Lung (tissue), 12 donors: ENCODE results near the gene CFAP74. TPM values are rescaled to one million over a fixed set of nuclear protein-coding genes. Genes with fewer than 3 reads are reported as not detected.

Experiments
- ATAC-seq: fragments of 200-7000 bp; cut with Tn5 transposase; one replicate; pipeline ENCODE4 v1.9.1; 2020; ENCODE audit warnings: moderate number of reproducible peaks; ENCODE audit not compliant: insufficient read depth, low FRiP score
- DNase-seq, 3 donors: peaks; one replicate each; pipeline ENCODE4 v3.0.0-alpha.2; 2013 to 2017
- H3K27ac ChIP-seq, 2 donors: one replicate each; pipeline ENCODE4 v1.5.1; 2013; ENCODE audit warnings: mild to moderate bottlenecking in 2 of 2, moderate library complexity in 2 of 2, control low read depth in 1 of 2, inconsistent platforms in 1 of 2, low read depth in 1 of 2, low read length in 1 of 2
- H3K27me3 ChIP-seq, 3 donors: one replicate each; pipeline ENCODE4 v1.5.1; 2013; ENCODE audit warnings: low read length in 2 of 3; ENCODE audit not compliant: control insufficient read depth in 3 of 3, insufficient read depth in 3 of 3
- H3K36me3 ChIP-seq, 4 donors: one replicate each; pipeline ENCODE4 v1.5.1; 2013; ENCODE audit warnings: low read length in 4 of 4, mild to moderate bottlenecking in 1 of 4, moderate library complexity in 1 of 4; ENCODE audit not compliant: control insufficient read depth in 4 of 4, insufficient read depth in 4 of 4
- H3K4me1 ChIP-seq, 5 donors: one replicate each; pipeline ENCODE4 v1.5.1; 2013; ENCODE audit warnings: low read length in 5 of 5, mild to moderate bottlenecking in 2 of 5, moderate library complexity in 1 of 5; ENCODE audit not compliant: control insufficient read depth in 5 of 5, insufficient read depth in 5 of 5
- H3K4me3 ChIP-seq: one replicate; pipeline ENCODE4 v1.5.1; 2013; ENCODE audit warnings: mild to moderate bottlenecking, control low read depth, moderate library complexity
- H3K9ac ChIP-seq, 2 donors: one replicate each; pipeline ENCODE4 v1.5.1; 2013; ENCODE audit warnings: low read length in 2 of 2, control low read depth in 1 of 2; ENCODE audit not compliant: insufficient read depth in 1 of 2
- H3K9me3 ChIP-seq, 4 donors: one replicate each; pipeline ENCODE4 v1.5.1; 2013; ENCODE audit warnings: low read length in 3 of 4, mild to moderate bottlenecking in 1 of 4, moderate library complexity in 1 of 4; ENCODE audit not compliant: control insufficient read depth in 4 of 4, insufficient read depth in 3 of 4
- CTCF ChIP-seq: IDR thresholded peaks from 2 replicates; pipeline ENCODE4 v1.5.1; 2012; ENCODE audit warnings: mild to moderate bottlenecking; ENCODE audit errors: control extremely low read depth, extremely low read depth
- WGBS, 2 donors: extraction: QIAGEN DNeasy Blood & Tissue Kit; methylation state at CpG; one replicate each; pipeline ENCODE4 v1.1.7; 2013; 5-methylcytosine and 5-hydroxymethylcytosine counted together
- polyA plus RNA-seq, 2 donors: library from polyadenylated mRNA; stranded (reverse); fragments of 200-250 nt; gene quantifications; one replicate each; pipeline ENCODE4 v1.2.1, GENCODE V29; 2013
- total RNA-seq, 2 donors: library from RNA; depleted of rRNA in 1 of 2; stranded (reverse); fragments of >200 nt in 1 of 2; gene quantifications; one replicate each; pipeline ENCODE4 v1.2.1, GENCODE V29; 2014 to 2021
- donor health status: control.
- donor health status: control.
- donor health status: Bipolar disorder and iron deficiency.
- donor health status: healthy.
- donor health status: DM: yes; HTN: yes; CAD: no.

CFAP74 gene
- total and polyA plus RNA-seq, 4 donors = 3.1 to 20.8 (median 5.3) TPM

- H3K27me3 ChIP-seq = peaks cover 0 to 7% (median 0%) of the 10 kb centered on the region in 3 donors
- no peak for TF ChIP-seq CTCF
- 91 to 94% methylated on average over 17 of the region's 17 CpGs for WGBS, 2 donors
Measured at GRCh38 chr1:1971017-1971416, 32.6 kb downstream of the CFAP74 start.

GRCh38 chr1:1969953-1970716 is 33.5 kb downstream of the CFAP74 start:
- Histone ChIP-seq H3K4me1 (peaks cover 0 to 7% (median 0%) of the 10 kb centered on the region in 5 donors), H3K9me3 (no peaks in the 10 kb centered on the region), H3K9ac (no peak overlapping the region), H3K36me3 (no peaks in the 10 kb centered on the region), H3K27ac (no peak overlapping the region), H3K27me3 (peaks cover 0 to 7% (median 0%) of the 10 kb centered on the region in 3 donors), H3K4me3 (no peak overlapping the region)
- no peak for TF ChIP-seq CTCF
- WGBS, 2 donors = 76 to 79% methylated on average over 26 to 29 of the region's 29 CpGs
- DNase-seq = no peak
- no peak for ATAC-seq

More at GRCh38 chr1:1971017-1971416, 32.6 kb downstream of the CFAP74 start:
- Histone ChIP-seq H3K4me3 (no peak overlapping the region), H3K9me3 (peaks cover 0 to 2% (median 0%) of the 10 kb centered on the region in 4 donors), H3K4me1 (peaks cover 0 to 7% (median 0%) of the 10 kb centered on the region in 5 donors), H3K9ac (no peak overlapping the region), H3K36me3 (no peaks in the 10 kb centered on the region), H3K27ac (no peak overlapping the region)
- no peak for ATAC-seq
- no peak for DNase-seq

- Histone ChIP-seq H3K27ac (no peak overlapping the region), H3K36me3 (no peaks in the 10 kb centered on the region), H3K9me3 (no peaks in the 10 kb centered on the region), H3K4me1 (peaks cover 0 to 7% (median 0%) of the 10 kb centered on the region in 5 donors), H3K4me3 (no peak overlapping the region), H3K27me3 (peaks cover 0 to 7% (median 0%) of the 10 kb centered on the region in 3 donors), H3K9ac (no peak overlapping the region)
- ATAC-seq = no peak
- DNase-seq = no peak
- TF ChIP-seq CTCF = no peak
- WGBS, 2 donors = 72 to 75% methylated on average over 10 of the region's 10 CpGs
Measured at GRCh38 chr1:1969505-1969900, 34.1 kb downstream of the CFAP74 start.
